Body of pancreas (tissue), 4 donors: Measurements from ENCODE around the gene SUGCT. TPM values are rescaled to one million over a fixed set of nuclear protein-coding genes. Genes with fewer than 3 reads are reported as not detected.

Experiments
- ATAC-seq: fragments of 150-250 bp; one replicate; pipeline ENCODE4 v1.9.1; 2016
- DNase-seq, 4 donors: peaks; one replicate each; pipeline ENCODE4 v3.0.0-alpha.2; 2019
- H3K27ac ChIP-seq, 4 donors: fragments of 200-600 bp; sonication (generic); 1 replicate in 3 of 4; 2 replicates in 1 of 4; pipeline versions ENCODE4 v1.5.1 to v1.6.1; 2016 to 2019; ENCODE audit warnings: mild to moderate bottlenecking in 1 of 4, mixed read lengths in 1 of 4, moderate library complexity in 1 of 4
- H3K27me3 ChIP-seq, 2 donors: fragments of 200-600 bp; sonication (generic); one replicate each; pipeline ENCODE4 v1.6.0; 2016; ENCODE audit warnings: mild to moderate bottlenecking in 1 of 2
- H3K36me3 ChIP-seq, 2 donors: fragments of 200-600 bp; sonication (generic); replicated peaks in 1 of 2; 2 replicates each; pipeline ENCODE4 v1.5.1; 2016; ENCODE audit warnings: low read depth in 2 of 2; ENCODE audit not compliant: insufficient read depth in 1 of 2
- H3K4me1 ChIP-seq: fragments of 200-600 bp; sonication (generic); one replicate; pipeline ENCODE4 v1.6.0; 2016
- H3K4me3 ChIP-seq, 2 donors: fragments of 200-600 bp; sonication (generic); 1 replicate in 1 of 2; 2 replicates in 1 of 2; pipeline ENCODE4 v1.5.1; 2016 to 2019
- H3K9me3 ChIP-seq, 3 donors: fragments of 200-600 bp; sonication (generic); 1 replicate in 2 of 3; 2 replicates in 1 of 3; pipeline ENCODE4 v1.5.1; 2016
- CTCF ChIP-seq, 7 experiments: fragments of 450-650 bp in 4 of 7; fragments of 200-600 bp in 3 of 7; sonication (generic) in 3 of 7; IDR thresholded peaks; one replicate each; pipeline ENCODE4 v1.5.1; 2016 to 2019; ENCODE audit warnings: antibody characterized with exemption in 7 of 7
- POLR2A ChIP-seq, 3 donors: fragments of 450-650 bp; IDR thresholded peaks; one replicate each; pipeline ENCODE4 v1.6.1; 2016; ENCODE audit warnings: antibody characterized with exemption in 3 of 3, mild to moderate bottlenecking in 2 of 3
- WGBS, 2 donors: methylation state at CpG; one replicate each; pipeline ENCODE4 v1.1.5; 2017; 5-methylcytosine and 5-hydroxymethylcytosine counted together
- intact Hi-C: fragments of 100-400 bp; cut with DNase I; formaldehyde crosslinking; loops from one replicate; pipeline ENCODE4 v1.15.1; 2023
- total RNA-seq, 2 donors: library from RNA; depleted of rRNA; stranded (reverse); fragments of >200 nt; gene quantifications; one replicate each; pipeline ENCODE4 v1.1.0, GENCODE V29; 2016

SUGCT gene
- total RNA-seq, 2 donors from 2014 or later: 0.78 to 1.3 TPM

- H3K36me3 ChIP-seq: no peaks in the 10 kb centered on the region
- intact Hi-C loops: no loop called here
- H3K27ac ChIP-seq: no peak overlapping the region
- H3K27me3 ChIP-seq: no peaks in the 10 kb centered on the region
- no peaks in the 10 kb centered on the region for H3K9me3 ChIP-seq
- H3K4me3 ChIP-seq: no peak overlapping the region
- 73 to 76% methylated on average over 2 of the region's 2 CpGs for WGBS, 2 donors
- no peak for TF ChIP-seq CTCF (IDR thresholded peaks at IDR 0.05)
- TF ChIP-seq POLR2A (IDR thresholded peaks at IDR 0.05): no peak
- ATAC-seq (no peak), DNase-seq (no peak)
- H3K4me1 ChIP-seq: no peaks in the 10 kb centered on the region
Measured at GRCh38 chr7:40219917-40220316, 85.1 kb downstream of the SUGCT start.

GRCh38 chr7:40220421-40220911 lies 85.7 kb downstream of the SUGCT start:
- ATAC-seq: no peak

GRCh38 chr7:40221836-40222235 lies 87.0 kb downstream of the SUGCT start:
- Histone ChIP-seq H3K4me1 (no peaks in the 10 kb centered on the region), H3K4me3 (no peak overlapping the region), H3K27me3 (no peaks in the 10 kb centered on the region), H3K9me3 (no peaks in the 10 kb centered on the region), H3K27ac (no peak overlapping the region), H3K36me3 (no peaks in the 10 kb centered on the region)
- DNase-seq: peak in 1 of 4 donors; percentile 46
- TF ChIP-seq CTCF (IDR thresholded peaks at IDR 0.05): no peak
- TF ChIP-seq POLR2A (IDR thresholded peaks at IDR 0.05): no peak
- no peak for ATAC-seq
- intact Hi-C loops: no loop called here
- WGBS, 2 donors: 72 to 90% methylated on average over 2 of the region's 2 CpGs

More at GRCh38 chr7:40220421-40220911, 85.7 kb downstream of the SUGCT start:
- H3K27ac ChIP-seq: peak overlapping the region in 1 of 4 donors; percentile 34
- TF ChIP-seq POLR2A (IDR thresholded peaks at IDR 0.05): no peak
- no peak for TF ChIP-seq CTCF (IDR thresholded peaks at IDR 0.05)
- H3K36me3 ChIP-seq: no peaks in the 10 kb centered on the region
- H3K27me3 ChIP-seq: no peaks in the 10 kb centered on the region
- H3K4me1 ChIP-seq: no peaks in the 10 kb centered on the region
- H3K4me3 ChIP-seq: no peak overlapping the region
- no peak for DNase-seq
- intact Hi-C loops: no loop called here
- H3K9me3 ChIP-seq: no peaks in the 10 kb centered on the region

- intact Hi-C loops: no loop called here
- no peaks in the 10 kb centered on the region for H3K36me3 ChIP-seq
- ATAC-seq (no peak), DNase-seq (no peak)
- TF ChIP-seq POLR2A (IDR thresholded peaks at IDR 0.05) (no peak), CTCF (IDR thresholded peaks at IDR 0.05) (no peak)
- no peak overlapping the region for H3K27ac ChIP-seq
- no peak overlapping the region for H3K4me3 ChIP-seq
- no peaks in the 10 kb centered on the region for H3K4me1 ChIP-seq
- WGBS, 2 donors: 52 to 62% methylated on average over 2 of the region's 2 CpGs
- H3K9me3 ChIP-seq: no peaks in the 10 kb centered on the region
- no peaks in the 10 kb centered on the region for H3K27me3 ChIP-seq
Measured at GRCh38 chr7:40223451-40224127, 88.8 kb downstream of the SUGCT start.

- Histone ChIP-seq H3K27ac (no peak overlapping the region), H3K36me3 (no peaks in the 10 kb centered on the region), H3K4me1 (peaks cover 13% of the 10 kb centered on the region), H3K9me3 (no peaks in the 10 kb centered on the region), H3K27me3 (no peaks in the 10 kb centered on the region), H3K4me3 (no peak overlapping the region)
- ATAC-seq (no peak), DNase-seq (no peak)
- intact Hi-C loops: loop anchor here (10.0 kb wide), 1 partner anchor 65 kb away; no protein-coding TSS in a partner anchor
- WGBS, 2 donors: 38 to 54% methylated on average over 4 of the region's 4 CpGs
- TF ChIP-seq CTCF (IDR thresholded peaks at IDR 0.05) (no peak), POLR2A (IDR thresholded peaks at IDR 0.05) (no peak)
Measured at GRCh38 chr7:40230101-40230500, 95.3 kb downstream of the SUGCT start.
